Panc1 (cell line): ENCODE results near the gene DLG2. TPM values are rescaled to one million over a fixed set of nuclear protein-coding genes. Genes with fewer than 3 reads are reported as not detected.

Source experiments
- ATAC-seq: fragments of 200-7000 bp; cut with Tn5 transposase; 2 replicates; pipeline ENCODE4 v1.9.1; 2020; ENCODE audit warnings: mild to moderate bottlenecking, moderate library complexity
- BruUV-seq: library from RNA; stranded (reverse); fragments of 400-500 nt; replicated peaks from 2 replicates; lab custom pipeline; 2021; lab: Mats Ljungman, UMichigan
- CTCF ChIA-PET: fragments of 300-600 bp; sonication (Branson Sonifier 250); formaldehyde crosslinking; loops from one replicate; lab custom pipeline; 2022; ENCODE audit warnings: antibody characterized with exemption; lab: Charles Lee
- POLR2A ChIA-PET: fragments of 300-600 bp; sonication (Branson Sonifier 250); formaldehyde crosslinking; loops from one replicate; lab custom pipeline; 2022; ENCODE audit warnings: antibody characterized with exemption; lab: Charles Lee
- DNase-seq: peaks from one replicate; pipeline ENCODE4 v3.0.0-alpha.2; 2010; ENCODE audit warnings: low read depth, low spot score
- H3K27ac ChIP-seq: 2 replicates; pipeline ENCODE4 v1.5.1; 2011; ENCODE audit warnings: mild to moderate bottlenecking, low read length, inconsistent platforms
- H3K27me3 ChIP-seq: fragments of 200-500 bp; sonication (Bioruptor generic); 2 replicates; pipeline ENCODE4 v1.6.0; 2014; ENCODE audit warnings: low read length, inconsistent platforms; ENCODE audit not compliant: control insufficient read depth, insufficient read depth
- H3K36me3 ChIP-seq: fragments of 200-500 bp; sonication (Bioruptor generic); 2 replicates; pipeline ENCODE4 v1.5.1; 2014; ENCODE audit warnings: inconsistent platforms, mild to moderate bottlenecking, low read length, moderate library complexity; ENCODE audit not compliant: control insufficient read depth, insufficient read depth
- H3K4me1 ChIP-seq: 2 replicates; pipeline ENCODE4 v1.5.1; 2011; ENCODE audit warnings: inconsistent platforms, mild to moderate bottlenecking, low read length, moderate library complexity; ENCODE audit not compliant: control insufficient read depth, insufficient read depth
- H3K4me3 ChIP-seq, 2 experiments: 2 replicates each; pipeline ENCODE4 v1.5.1; 2011 to 2012; ENCODE audit warnings: low read depth in 2 of 2, low read length in 2 of 2, mild to moderate bottlenecking in 2 of 2, inconsistent platforms in 1 of 2, moderate library complexity in 1 of 2
- H3K9me3 ChIP-seq: fragments of 200-500 bp; sonication (Bioruptor generic); 2 replicates; pipeline ENCODE4 v1.5.1; 2014; ENCODE audit warnings: low read depth, mild to moderate bottlenecking, inconsistent platforms, low read length, moderate library complexity; ENCODE audit not compliant: control insufficient read depth, insufficient read depth
- POLR2AphosphoS5 ChIP-seq: IDR thresholded peaks from 2 replicates; pipeline ENCODE4 v1.6.1; 2012; ENCODE audit warnings: mild to moderate bottlenecking, low read depth, low read length, moderate library complexity
- REST ChIP-seq, 2 experiments: IDR thresholded peaks; 2 replicates each; pipeline ENCODE4 v1.6.1; 2011 to 2012; ENCODE audit warnings: low read depth in 2 of 2, control low read depth in 1 of 2, low read length in 1 of 2, mild to moderate bottlenecking in 1 of 2, moderate library complexity in 1 of 2; ENCODE audit not compliant: insufficient read depth in 1 of 2
- SIN3A ChIP-seq: IDR thresholded peaks from 2 replicates; pipeline ENCODE4 v1.6.1; 2012; ENCODE audit warnings: low read depth, mild to moderate bottlenecking, low read length, moderate library complexity, borderline replicate concordance; ENCODE audit not compliant: insufficient read depth
- TCF7L2 ChIP-seq: IDR thresholded peaks from 2 replicates; pipeline ENCODE4 v1.6.1; 2011; ENCODE audit warnings: mild to moderate bottlenecking, low read depth, low read length, inconsistent platforms
- in situ Hi-C: cut with HindIII; loops from 2 replicates; pipeline ENCODE4 v1.10.0; 2016; ENCODE audit warnings: low sequenced_read_pairs, low pct_unique_long_range_greater_than_20kb
- intact Hi-C: fragments of 100-400 bp; cut with micrococcal nuclease; formaldehyde crosslinking; loops from one replicate; pipeline ENCODE4 v1.10.0; 2022; ENCODE audit not compliant: unreplicated experiment
- total RNA-seq: library from RNA; stranded (reverse); gene quantifications from one replicate; pipeline ENCODE4 v1.2.1, GENCODE V29; 2021; ENCODE audit not compliant: unreplicated experiment
- TF ChIP-seq, protein P1 (sequence below): fragments of 450-650 bp; IDR thresholded peaks from 2 replicates; pipeline ENCODE4 v1.5.1; 2017; ENCODE audit warnings: mild to moderate bottlenecking

Gene DLG2
- total RNA-seq, 1 experiment from 2014 or later, result 4.2 TPM

- intact Hi-C loops, result no loop called here
- no peak for ATAC-seq
- no peaks in the 10 kb centered on the region for H3K9me3 ChIP-seq
- H3K27me3 ChIP-seq, result no peaks in the 10 kb centered on the region
- no peak overlapping the region for H3K27ac ChIP-seq
- POLR2A ChIA-PET, result no interaction called here
- H3K4me1 ChIP-seq, result no peaks in the 10 kb centered on the region
- in situ Hi-C loops, result no loop called here
- H3K4me3 ChIP-seq, result no peak overlapping the region
- TF ChIP-seq SIN3A (no peak), POLR2AphosphoS5 (no peak), REST (IDR thresholded peaks at IDR 0.05; ENCODE audit: insufficient read depth in 1 of 2, low read depth in 2 of 2, low read length in 1 of 2) (no peak), TCF7L2 (no peak)
- TF ChIP-seq, protein P1, sequence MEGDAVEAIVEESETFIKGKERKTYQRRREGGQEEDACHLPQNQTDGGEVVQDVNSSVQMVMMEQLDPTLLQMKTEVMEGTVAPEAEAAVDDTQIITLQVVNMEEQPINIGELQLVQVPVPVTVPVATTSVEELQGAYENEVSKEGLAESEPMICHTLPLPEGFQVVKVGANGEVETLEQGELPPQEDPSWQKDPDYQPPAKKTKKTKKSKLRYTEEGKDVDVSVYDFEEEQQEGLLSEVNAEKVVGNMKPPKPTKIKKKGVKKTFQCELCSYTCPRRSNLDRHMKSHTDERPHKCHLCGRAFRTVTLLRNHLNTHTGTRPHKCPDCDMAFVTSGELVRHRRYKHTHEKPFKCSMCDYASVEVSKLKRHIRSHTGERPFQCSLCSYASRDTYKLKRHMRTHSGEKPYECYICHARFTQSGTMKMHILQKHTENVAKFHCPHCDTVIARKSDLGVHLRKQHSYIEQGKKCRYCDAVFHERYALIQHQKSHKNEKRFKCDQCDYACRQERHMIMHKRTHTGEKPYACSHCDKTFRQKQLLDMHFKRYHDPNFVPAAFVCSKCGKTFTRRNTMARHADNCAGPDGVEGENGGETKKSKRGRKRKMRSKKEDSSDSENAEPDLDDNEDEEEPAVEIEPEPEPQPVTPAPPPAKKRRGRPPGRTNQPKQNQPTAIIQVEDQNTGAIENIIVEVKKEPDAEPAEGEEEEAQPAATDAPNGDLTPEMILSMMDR, result no peak
- no TSS peak for BruUV-seq
- H3K36me3 ChIP-seq, result no peaks in the 10 kb centered on the region
- CTCF ChIA-PET, result no interaction called here
- DNase-seq, result no peak
Measured at GRCh38 chr11:85184721-85185120, 442.4 kb downstream of the DLG2 start.

GRCh38 chr11:85182441-85183387 lies 444.4 kb downstream of the DLG2 start:
- in situ Hi-C loops, result no loop called here

More at GRCh38 chr11:85182441-85183387, 444.4 kb downstream of the DLG2 start:
- no peak for DNase-seq
- no peak for TF ChIP-seq REST (IDR thresholded peaks at IDR 0.05; ENCODE audit: insufficient read depth in 1 of 2, low read depth in 2 of 2, low read length in 1 of 2)
- TF ChIP-seq, protein P1, result peak; percentile 28
- ChIA-PET CTCF (no interaction called here), POLR2A (no interaction called here)
- Histone ChIP-seq H3K4me3 (no peak overlapping the region), H3K4me1 (no peaks in the 10 kb centered on the region), H3K9me3 (no peaks in the 10 kb centered on the region), H3K27ac (no peak overlapping the region), H3K27me3 (no peaks in the 10 kb centered on the region), H3K36me3 (no peaks in the 10 kb centered on the region)
- 0 out of 2 replicates have a peak, but pooled peaks have one; percentile 53 for ATAC-seq
- intact Hi-C loops, result no loop called here
- BruUV-seq, result no TSS peak
